Muscle of back (tissue), 11 donors: Measurements from ENCODE around the gene USP9X. TPM values are rescaled to one million over a fixed set of nuclear protein-coding genes. Genes with fewer than 3 reads are reported as not detected.
"Not testable (repeated sequence)": the region's sequence is repeated elsewhere in the genome, so short reads cannot be mapped to it uniquely, and the experiment has no call there.

ENCODE experiments used
- DNase-seq, 3 donors: peaks; one replicate each; pipeline versions ENCODE4 v3.0.0 to v3.0.0-alpha.2; 2013
- polyA plus RNA-seq, 10 donors: library from polyadenylated mRNA; unstranded; fragments of 120-200 nt; gene quantifications; one replicate each; pipeline ENCODE4 v1.2.1, GENCODE V29; 2013; ENCODE audit not compliant: insufficient read length in 10 of 10

Gene USP9X
- polyA plus RNA-seq, 10 donors = 44.0 to 62.3 (median 50.8) TPM

GRCh38 chrX:41282307-41282706, 197.1 kb downstream of the USP9X start:
- DNase-seq = not testable (repeated sequence)

GRCh38 chrX:41285928-41286327, 200.7 kb downstream of the USP9X start:
- DNase-seq = not testable (repeated sequence)

Other genes starting within 250 kb of the USP9X start
- 100 to 1,000 TPM; 103 to 198 (median 146) TPM for gene DDX3X, start 248.7 kb downstream of the USP9X start, polyA plus RNA-seq